Breast epithelium (tissue), 3 donors: ENCODE measurements around the gene SHTN1.

Experiments
- POLR2AphosphoS5 ChIP-seq, 3 donors: sonication (generic); formaldehyde crosslinking; IDR thresholded peaks; one replicate each; pipeline ENCODE4 v1.6.1; 2017; ENCODE audit warnings: antibody characterized with exemption in 3 of 3
- TF ChIP-seq, protein P1 (sequence below), 3 donors: fragments of 450-650 bp; IDR thresholded peaks; one replicate each; pipeline ENCODE4 v1.5.1; 2016 to 2017; ENCODE audit warnings: antibody characterized with exemption in 3 of 3, mild to moderate bottlenecking in 3 of 3, moderate library complexity in 3 of 3

DNA sequence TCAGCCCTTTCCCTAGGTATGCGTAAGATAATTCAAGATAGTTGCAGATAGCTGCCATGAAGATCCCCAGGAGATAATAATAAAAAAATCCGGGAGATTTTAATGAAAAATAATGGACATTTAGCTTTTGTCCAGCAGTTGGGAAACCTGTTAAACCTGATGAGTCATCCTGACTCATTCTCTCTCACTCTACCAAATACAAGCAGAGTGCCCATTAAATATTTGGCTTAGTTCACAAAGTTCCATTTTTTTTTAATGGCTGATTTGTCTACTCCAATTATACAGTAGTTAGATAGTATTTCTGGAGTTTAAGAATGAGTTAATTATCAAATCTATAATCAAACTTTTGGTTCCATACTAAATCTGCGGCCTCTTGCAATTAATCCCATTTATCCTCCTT is 2.1 kb upstream of the SHTN1 start:
- TF ChIP-seq, protein P1, sequence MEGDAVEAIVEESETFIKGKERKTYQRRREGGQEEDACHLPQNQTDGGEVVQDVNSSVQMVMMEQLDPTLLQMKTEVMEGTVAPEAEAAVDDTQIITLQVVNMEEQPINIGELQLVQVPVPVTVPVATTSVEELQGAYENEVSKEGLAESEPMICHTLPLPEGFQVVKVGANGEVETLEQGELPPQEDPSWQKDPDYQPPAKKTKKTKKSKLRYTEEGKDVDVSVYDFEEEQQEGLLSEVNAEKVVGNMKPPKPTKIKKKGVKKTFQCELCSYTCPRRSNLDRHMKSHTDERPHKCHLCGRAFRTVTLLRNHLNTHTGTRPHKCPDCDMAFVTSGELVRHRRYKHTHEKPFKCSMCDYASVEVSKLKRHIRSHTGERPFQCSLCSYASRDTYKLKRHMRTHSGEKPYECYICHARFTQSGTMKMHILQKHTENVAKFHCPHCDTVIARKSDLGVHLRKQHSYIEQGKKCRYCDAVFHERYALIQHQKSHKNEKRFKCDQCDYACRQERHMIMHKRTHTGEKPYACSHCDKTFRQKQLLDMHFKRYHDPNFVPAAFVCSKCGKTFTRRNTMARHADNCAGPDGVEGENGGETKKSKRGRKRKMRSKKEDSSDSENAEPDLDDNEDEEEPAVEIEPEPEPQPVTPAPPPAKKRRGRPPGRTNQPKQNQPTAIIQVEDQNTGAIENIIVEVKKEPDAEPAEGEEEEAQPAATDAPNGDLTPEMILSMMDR (IDR thresholded peaks at IDR 0.05) = no peak
- TF ChIP-seq POLR2AphosphoS5 (IDR thresholded peaks at IDR 0.05) = no peak
